ENCODE data around the gene FCRLB.
A peak's percentile ranks its signal among the peaks of the same experiment; 100 is the strongest.

The FCRLB gene

GRCh38 chr1:161726473-161727255, 5.3 kb downstream of the FCRLB start (continued):
- TF ChIP-seq, protein P1, sequence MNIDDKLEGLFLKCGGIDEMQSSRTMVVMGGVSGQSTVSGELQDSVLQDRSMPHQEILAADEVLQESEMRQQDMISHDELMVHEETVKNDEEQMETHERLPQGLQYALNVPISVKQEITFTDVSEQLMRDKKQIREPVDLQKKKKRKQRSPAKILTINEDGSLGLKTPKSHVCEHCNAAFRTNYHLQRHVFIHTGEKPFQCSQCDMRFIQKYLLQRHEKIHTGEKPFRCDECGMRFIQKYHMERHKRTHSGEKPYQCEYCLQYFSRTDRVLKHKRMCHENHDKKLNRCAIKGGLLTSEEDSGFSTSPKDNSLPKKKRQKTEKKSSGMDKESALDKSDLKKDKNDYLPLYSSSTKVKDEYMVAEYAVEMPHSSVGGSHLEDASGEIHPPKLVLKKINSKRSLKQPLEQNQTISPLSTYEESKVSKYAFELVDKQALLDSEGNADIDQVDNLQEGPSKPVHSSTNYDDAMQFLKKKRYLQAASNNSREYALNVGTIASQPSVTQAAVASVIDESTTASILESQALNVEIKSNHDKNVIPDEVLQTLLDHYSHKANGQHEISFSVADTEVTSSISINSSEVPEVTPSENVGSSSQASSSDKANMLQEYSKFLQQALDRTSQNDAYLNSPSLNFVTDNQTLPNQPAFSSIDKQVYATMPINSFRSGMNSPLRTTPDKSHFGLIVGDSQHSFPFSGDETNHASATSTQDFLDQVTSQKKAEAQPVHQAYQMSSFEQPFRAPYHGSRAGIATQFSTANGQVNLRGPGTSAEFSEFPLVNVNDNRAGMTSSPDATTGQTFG (tag by site-specific recombination; IDR thresholded peaks at IDR 0.05; ENCODE audit: borderline replicate concordance): no peak
- TF ChIP-seq SCRT2 (tag by site-specific recombination; IDR thresholded peaks at IDR 0.05): no peak
- no peak for TF ChIP-seq ZNF211 (tag by site-specific recombination; IDR thresholded peaks at IDR 0.05; ENCODE audit: low read depth)
- TF ChIP-seq REST (tag by site-specific recombination; IDR thresholded peaks at IDR 0.05): peak; percentile 89
- TF ChIP-seq ZNF555 (tag by site-specific recombination; conservative IDR thresholded peaks at IDR 0.05): no peak
- TF ChIP-seq ZNF561 (tag by site-specific recombination; IDR thresholded peaks at IDR 0.05; ENCODE audit: borderline replicate concordance): peak; percentile 35; the same call in 1 of the 2 replicates
- no peak for TF ChIP-seq ZBTB7A (tag by site-specific recombination; IDR thresholded peaks at IDR 0.05; ENCODE audit: low read depth)
- TF ChIP-seq ZNF776 (tag by site-specific recombination; IDR thresholded peaks at IDR 0.05; ENCODE audit: borderline replicate concordance): no peak
- peak; percentile 51; the same call in 1 of the 2 replicates for TF ChIP-seq PRDM4 (tag by site-specific recombination; IDR thresholded peaks at IDR 0.05)
- TF ChIP-seq ZNF664 (tag by site-specific recombination; IDR thresholded peaks at IDR 0.05): no peak
- TF ChIP-seq ZNF639 (tag by site-specific recombination; IDR thresholded peaks at IDR 0.05): no peak
- no peak for TF ChIP-seq BCL11B (tag by site-specific recombination; IDR thresholded peaks at IDR 0.05; ENCODE audit: low read depth)

DNA sequence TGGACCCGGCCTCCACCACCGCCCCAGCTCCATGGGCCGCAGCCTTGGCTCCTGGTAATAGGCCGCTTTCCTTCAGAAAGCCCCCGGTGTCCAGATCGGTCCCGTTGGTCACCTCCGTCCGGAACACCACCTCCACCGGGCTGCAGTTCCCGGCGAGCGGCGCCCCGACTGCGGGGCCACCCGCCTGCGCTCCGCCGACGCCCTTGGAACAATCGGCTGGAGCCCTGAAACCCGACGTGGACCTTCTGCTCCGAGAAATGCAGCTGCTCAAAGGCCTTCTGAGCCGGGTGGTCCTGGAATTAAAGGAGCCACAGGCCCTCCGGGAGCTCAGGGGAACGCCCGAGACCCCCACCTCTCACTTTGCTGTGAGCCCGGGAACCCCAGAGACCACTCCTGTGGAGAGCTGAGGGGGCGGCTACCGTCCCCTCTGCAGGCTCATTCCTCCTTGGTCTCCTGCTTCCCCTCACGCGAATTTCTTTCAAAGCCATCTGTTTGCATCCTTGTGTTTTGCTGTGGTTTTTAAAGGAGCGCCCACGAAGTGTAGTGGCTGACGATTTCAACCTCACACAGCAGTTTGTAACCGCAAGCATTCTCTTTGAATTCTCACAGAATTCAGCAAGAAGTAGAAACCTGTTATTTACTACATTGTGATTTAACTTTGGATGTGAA, 6.0 kb downstream of the FCRLB start:
- POLR2A ChIA-PET: interaction anchor here (0.5 to 2.6 kb wide), 8 partner anchors 11 to 115 kb away, joined by 3 to 19 read pairs (median 4); partner anchors contain the start of genes DUSP12 and FCRLA
- H3K27ac ChIP-seq (ENCODE audit: extremely low read depth, low read depth, low read length): peak overlapping the region; percentile 29; the same call in 1 of the 2 replicates
- no peaks in the 10 kb centered on the region for H3K36me3 ChIP-seq (ENCODE audit: control insufficient read depth in 2 of 2, insufficient read depth in 1 of 2, low read length in 2 of 2)
- H3K9me3 ChIP-seq (ENCODE audit: control insufficient read depth, insufficient read depth, low read depth, low read length): no peaks in the 10 kb centered on the region
- CTCF ChIA-PET: interaction anchor here (1.1 to 4.0 kb wide), 3 partner anchors 10 to 13 kb away, joined by 3 to 13 read pairs (median 5); no protein-coding TSS in a partner anchor
- peak overlapping the region; percentile 62 for H3K4me3 ChIP-seq (ENCODE audit: low read depth, low read length)
- H3K4me1 ChIP-seq (ENCODE audit: control insufficient read depth, insufficient read depth, low read length): no peaks in the 10 kb centered on the region; the same call in 1 of the 2 replicates
- TF ChIP-seq OVOL3 (tag by site-specific recombination; IDR thresholded peaks at IDR 0.05): no peak
- peak; percentile 93 for TF ChIP-seq ZBTB8A (tag by site-specific recombination; IDR thresholded peaks at IDR 0.05)
- TF ChIP-seq, protein P2, sequence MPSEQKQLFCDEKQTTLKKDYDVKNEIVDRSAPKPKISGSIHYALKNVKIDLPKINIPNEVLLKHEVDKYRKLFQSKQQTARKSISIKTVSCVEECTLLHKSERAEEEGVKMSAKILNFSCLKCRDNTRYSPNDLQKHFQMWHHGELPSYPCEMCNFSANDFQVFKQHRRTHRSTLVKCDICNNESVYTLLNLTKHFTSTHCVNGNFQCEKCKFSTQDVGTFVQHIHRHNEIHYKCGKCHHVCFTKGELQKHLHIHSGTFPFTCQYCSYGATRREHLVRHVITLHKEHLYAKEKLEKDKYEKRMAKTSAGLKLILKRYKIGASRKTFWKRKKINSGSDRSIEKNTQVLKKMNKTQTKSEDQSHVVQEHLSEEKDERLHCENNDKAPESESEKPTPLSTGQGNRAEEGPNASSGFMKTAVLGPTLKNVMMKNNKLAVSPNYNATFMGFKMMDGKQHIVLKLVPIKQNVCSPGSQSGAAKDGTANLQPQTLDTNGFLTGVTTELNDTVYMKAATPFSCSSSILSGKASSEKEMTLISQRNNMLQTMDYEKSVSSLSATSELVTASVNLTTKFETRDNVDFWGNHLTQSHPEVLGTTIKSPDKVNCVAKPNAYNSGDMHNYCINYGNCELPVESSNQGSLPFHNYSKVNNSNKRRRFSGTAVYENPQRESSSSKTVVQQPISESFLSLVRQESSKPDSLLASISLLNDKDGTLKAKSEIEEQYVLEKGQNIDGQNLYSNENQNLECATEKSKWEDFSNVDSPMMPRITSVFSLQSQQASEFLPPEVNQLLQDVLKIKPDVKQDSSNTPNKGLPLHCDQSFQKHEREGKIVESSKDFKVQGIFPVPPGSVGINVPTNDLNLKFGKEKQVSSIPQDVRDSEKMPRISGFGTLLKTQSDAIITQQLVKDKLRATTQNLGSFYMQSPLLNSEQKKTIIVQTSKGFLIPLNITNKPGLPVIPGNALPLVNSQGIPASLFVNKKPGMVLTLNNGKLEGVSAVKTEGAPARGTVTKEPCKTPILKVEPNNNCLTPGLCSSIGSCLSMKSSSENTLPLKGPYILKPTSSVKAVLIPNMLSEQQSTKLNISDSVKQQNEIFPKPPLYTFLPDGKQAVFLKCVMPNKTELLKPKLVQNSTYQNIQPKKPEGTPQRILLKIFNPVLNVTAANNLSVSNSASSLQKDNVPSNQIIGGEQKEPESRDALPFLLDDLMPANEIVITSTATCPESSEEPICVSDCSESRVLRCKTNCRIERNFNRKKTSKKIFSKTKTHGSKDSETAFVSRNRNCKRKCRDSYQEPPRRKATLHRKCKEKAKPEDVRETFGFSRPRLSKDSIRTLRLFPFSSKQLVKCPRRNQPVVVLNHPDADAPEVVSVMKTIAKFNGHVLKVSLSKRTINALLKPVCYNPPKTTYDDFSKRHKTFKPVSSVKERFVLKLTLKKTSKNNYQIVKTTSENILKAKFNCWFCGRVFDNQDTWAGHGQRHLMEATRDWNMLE (tag by site-specific recombination; conservative IDR thresholded peaks at IDR 0.05; ENCODE audit: low read depth): no peak
- no peak for TF ChIP-seq ZNF776 (tag by site-specific recombination; IDR thresholded peaks at IDR 0.05; ENCODE audit: borderline replicate concordance)
- no peak for TF ChIP-seq KLF10 (tag by site-specific recombination; IDR thresholded peaks at IDR 0.05)
- no peak for TF ChIP-seq KLF7 (tag by site-specific recombination; IDR thresholded peaks at IDR 0.05; ENCODE audit: borderline replicate concordance)
- no peak for TF ChIP-seq ZNF311 (tag by site-specific recombination; IDR thresholded peaks at IDR 0.05; ENCODE audit: borderline replicate concordance)

All from HEK293 (cell line).